Mesenchymal stem cell (in vitro differentiated cells and primary cell): ENCODE data around the gene CHD1L.
"Not testable (repeated sequence)": the region's sequence is repeated elsewhere in the genome, so short reads cannot be mapped to it uniquely, and the experiment has no call there.

Experiments used
- DNase-seq: peaks from one replicate; pipeline ENCODE4 v3.0.0-alpha.2; 2013
- H2AFZ ChIP-seq: one replicate; pipeline ENCODE4 v1.6.1; 2013; ENCODE audit warnings: low read depth, mild to moderate bottlenecking, control low read depth, inconsistent platforms, low read length, moderate library complexity
- H2AK5ac ChIP-seq: 2 replicates; pipeline ENCODE4 v1.6.1; 2013; ENCODE audit warnings: low read length, moderate library complexity, mild to moderate bottlenecking, inconsistent platforms; ENCODE audit not compliant: severe bottlenecking
- H2BK120ac ChIP-seq: one replicate; pipeline ENCODE4 v1.6.1; 2013; ENCODE audit warnings: low read depth, mild to moderate bottlenecking, inconsistent platforms, low read length, moderate library complexity
- H2BK12ac ChIP-seq, 2 experiments: one replicate each; pipeline ENCODE4 v1.6.1; 2013; ENCODE audit warnings: inconsistent platforms in 2 of 2, low read length in 2 of 2, mild to moderate bottlenecking in 2 of 2, moderate library complexity in 2 of 2, control low read depth in 1 of 2
- H2BK15ac ChIP-seq: one replicate; pipeline ENCODE4 v1.6.1; 2013; ENCODE audit warnings: mild to moderate bottlenecking, low read depth, inconsistent platforms; ENCODE audit not compliant: poor library complexity, severe bottlenecking
- H2BK5ac ChIP-seq: 2 replicates; pipeline ENCODE4 v1.6.1; 2013; ENCODE audit warnings: low read depth, mild to moderate bottlenecking, low read length, control low read depth, inconsistent platforms; ENCODE audit not compliant: poor library complexity, severe bottlenecking
- H3K14ac ChIP-seq, 2 experiments: one replicate each; pipeline ENCODE4 v1.6.1; 2013; ENCODE audit warnings: inconsistent platforms in 2 of 2, low read length in 2 of 2, control low read depth in 1 of 2, mild to moderate bottlenecking in 1 of 2, moderate library complexity in 1 of 2
- H3K18ac ChIP-seq, 2 experiments: one replicate each; pipeline ENCODE4 v1.6.1; 2013; ENCODE audit warnings: inconsistent platforms in 2 of 2, low read length in 2 of 2, control low read depth in 1 of 2, low read depth in 1 of 2, mild to moderate bottlenecking in 1 of 2
- H3K23ac ChIP-seq, 2 experiments: one replicate each; pipeline ENCODE4 v1.6.1; 2013; ENCODE audit warnings: inconsistent platforms in 2 of 2, low read length in 2 of 2, mild to moderate bottlenecking in 2 of 2, moderate library complexity in 2 of 2, control low read depth in 1 of 2
- H3K27ac ChIP-seq: 2 replicates; pipeline ENCODE4 v1.5.1; 2013; ENCODE audit warnings: mild to moderate bottlenecking, moderate library complexity, low read length, control low read depth, inconsistent platforms; ENCODE audit not compliant: poor library complexity, severe bottlenecking
- H3K27me3 ChIP-seq, 2 experiments: 2 replicates each; pipeline versions ENCODE4 v1.6.1 to v1.7.0; 2013; ENCODE audit warnings: low read length in 2 of 2, mild to moderate bottlenecking in 2 of 2, moderate library complexity in 2 of 2, control low read depth in 1 of 2, inconsistent platforms in 1 of 2; ENCODE audit not compliant: control insufficient read depth in 1 of 2, insufficient read depth in 1 of 2
- H3K36me3 ChIP-seq, 2 experiments: 2 replicates each; pipeline versions ENCODE4 v1.6.1 to v1.7.0; 2013; ENCODE audit warnings: low read length in 2 of 2, control low read depth in 1 of 2, inconsistent platforms in 1 of 2, low read depth in 1 of 2, mild to moderate bottlenecking in 1 of 2; ENCODE audit not compliant: insufficient read depth in 2 of 2, control insufficient read depth in 1 of 2
- H3K4ac ChIP-seq, 2 experiments: one replicate each; pipeline ENCODE4 v1.6.1; 2013; ENCODE audit warnings: inconsistent platforms in 2 of 2, low read length in 2 of 2, mild to moderate bottlenecking in 2 of 2, moderate library complexity in 2 of 2, control low read depth in 1 of 2, low read depth in 1 of 2
- H3K4me1 ChIP-seq: 2 replicates; pipeline ENCODE4 v1.6.1; 2013; ENCODE audit warnings: low read depth, low read length, control low read depth; ENCODE audit not compliant: control insufficient read depth, insufficient read depth
- H3K4me2 ChIP-seq: 2 replicates; pipeline ENCODE4 v1.6.1; 2013; ENCODE audit warnings: low read length, mild to moderate bottlenecking, inconsistent platforms; ENCODE audit not compliant: poor library complexity, severe bottlenecking
- H3K4me3 ChIP-seq, 2 experiments: 2 replicates each; pipeline versions ENCODE4 v1.5.1 to v1.7.0; 2013; ENCODE audit warnings: low read length in 2 of 2, mild to moderate bottlenecking in 2 of 2, control low read depth in 1 of 2, low read depth in 1 of 2; ENCODE audit not compliant: insufficient read depth in 1 of 2
- H3K79me1 ChIP-seq: replicated peaks from 2 replicates; pipeline ENCODE4 v1.6.1; 2013; ENCODE audit warnings: mild to moderate bottlenecking, control low read depth, low read length, inconsistent platforms; ENCODE audit not compliant: poor library complexity, severe bottlenecking
- H3K9ac ChIP-seq: 2 replicates; pipeline ENCODE4 v1.7.0; 2013; ENCODE audit warnings: mild to moderate bottlenecking, low read length, moderate library complexity
- H3K9me3 ChIP-seq: 2 replicates; pipeline ENCODE4 v1.7.0; 2013; ENCODE audit warnings: mild to moderate bottlenecking, low read length; ENCODE audit not compliant: control insufficient read depth
- H4K8ac ChIP-seq: one replicate; pipeline ENCODE4 v1.6.1; 2013; ENCODE audit warnings: inconsistent platforms, mild to moderate bottlenecking, low read length, moderate library complexity
- H4K91ac ChIP-seq: one replicate; pipeline ENCODE4 v1.6.1; 2013; ENCODE audit warnings: mild to moderate bottlenecking, low read length, inconsistent platforms
- WGBS: methylation state at CpG from one replicate; pipeline ENCODE4 v1.1.7; 2013; ENCODE audit warnings: mixed read lengths; 5-methylcytosine and 5-hydroxymethylcytosine counted together

The CHD1L gene

DNA sequence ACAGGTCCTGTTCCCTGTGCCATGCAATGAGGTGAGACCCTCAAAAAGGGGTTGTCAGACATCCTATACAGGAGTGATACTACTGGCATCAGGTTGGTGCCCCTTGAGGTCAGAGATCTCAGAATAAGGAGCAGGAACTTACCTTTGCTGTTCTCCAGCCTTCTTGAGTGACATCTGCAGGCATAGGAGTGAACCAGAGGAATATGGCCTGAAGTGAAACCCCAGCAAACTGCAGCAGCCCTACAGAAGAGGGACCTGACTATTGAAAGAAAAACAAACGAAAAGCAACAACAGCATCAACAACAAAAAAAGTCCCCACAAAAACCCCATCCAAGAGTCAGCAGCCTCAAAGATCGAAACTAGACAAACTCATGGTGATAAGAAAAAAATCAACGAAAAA, 74.5 kb downstream of the CHD1L start:
- Histone ChIP-seq H3K14ac (no peak overlapping the region), H2BK120ac (no peak overlapping the region), H2BK15ac (no peak overlapping the region), H2BK12ac (no peak overlapping the region), H2AFZ (no peak overlapping the region), H2BK5ac (no peak overlapping the region), H3K4me1 (no peaks in the 10 kb centered on the region), H3K27ac (no peak overlapping the region), H3K27me3 (no peaks in the 10 kb centered on the region), H3K79me1 (no peaks in the 10 kb centered on the region), H3K23ac (no peak overlapping the region), H4K8ac (no peak overlapping the region), H4K91ac (no peak overlapping the region), H3K4ac (no peak overlapping the region), H2AK5ac (no peak overlapping the region), H3K36me3 (no peaks in the 10 kb centered on the region), H3K9me3 (peaks cover 25% of the 10 kb centered on the region), H3K9ac (no peak overlapping the region), H3K18ac (no peak overlapping the region), H3K4me2 (no peak overlapping the region), H3K4me3 (no peak overlapping the region)
- WGBS: 70% methylated on average over 3 of the region's 3 CpGs
- no peak for DNase-seq

DNA sequence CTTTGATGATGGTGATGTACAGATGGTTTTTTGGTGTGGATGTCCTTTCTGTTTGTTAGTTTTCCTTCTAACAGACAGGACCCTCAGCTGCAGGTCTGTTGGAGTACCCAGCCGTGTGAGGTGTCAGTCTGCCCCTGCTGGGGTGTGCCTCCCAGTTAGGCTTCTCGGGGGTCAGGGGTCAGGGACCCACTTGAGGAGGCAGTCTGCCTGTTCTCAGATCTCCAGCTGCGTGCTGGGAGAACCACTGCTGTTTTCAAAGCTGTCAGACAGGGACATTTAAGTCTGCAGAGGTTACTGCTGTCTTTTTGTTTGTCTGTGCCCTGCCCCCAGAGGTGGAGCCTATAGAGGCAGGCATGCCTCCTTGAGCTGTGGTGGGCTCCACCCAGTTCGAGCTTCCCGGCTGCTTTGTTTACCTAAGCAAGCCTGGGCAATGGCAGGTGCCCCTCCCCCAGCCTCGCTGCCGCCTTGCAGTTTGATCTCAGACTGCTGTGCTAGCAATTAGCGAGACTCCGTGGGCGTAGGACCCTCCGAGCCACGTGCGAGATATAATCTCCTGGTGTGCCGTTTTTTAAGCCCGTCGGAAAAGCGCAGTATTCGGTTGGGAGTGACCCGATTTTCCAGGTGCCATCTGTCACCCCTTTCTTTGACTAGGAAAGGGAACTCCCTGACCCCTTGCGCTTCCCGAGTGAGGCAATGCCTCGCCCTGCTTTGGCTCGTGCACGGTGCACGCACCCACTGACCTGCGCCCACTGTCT, 84.6 kb downstream of the CHD1L start:
- not testable (repeated sequence) for H3K9me3 ChIP-seq, H2AK5ac ChIP-seq, DNase-seq, H3K27me3 ChIP-seq, H2BK5ac ChIP-seq, H3K9ac ChIP-seq, H2AFZ ChIP-seq, H3K4me3 ChIP-seq, H4K8ac ChIP-seq, H3K4me1 ChIP-seq, H2BK120ac ChIP-seq, H3K4me2 ChIP-seq, H3K79me1 ChIP-seq, H2BK12ac ChIP-seq, H4K91ac ChIP-seq, H3K4ac ChIP-seq, H2BK15ac ChIP-seq, H3K27ac ChIP-seq, H3K14ac ChIP-seq, H3K36me3 ChIP-seq, H3K18ac ChIP-seq, H3K23ac ChIP-seq
- WGBS: 48% methylated on average over 14 of the region's 26 CpGs

GRCh38 chr1:147334292-147334691, 91.8 kb downstream of the CHD1L start:
- Histone ChIP-seq H3K4ac (no peak overlapping the region), H2BK15ac (no peak overlapping the region), H3K4me1 (no peaks in the 10 kb centered on the region), H2BK12ac (no peak overlapping the region), H4K91ac (no peak overlapping the region), H3K4me3 (no peak overlapping the region), H3K27ac (no peak overlapping the region), H3K9me3 (no peaks in the 10 kb centered on the region), H3K9ac (no peak overlapping the region), H2BK120ac (no peak overlapping the region), H2AFZ (no peak overlapping the region), H3K18ac (no peak overlapping the region), H3K79me1 (no peaks in the 10 kb centered on the region), H2AK5ac (no peak overlapping the region), H3K36me3 (no peaks in the 10 kb centered on the region), H3K14ac (no peak overlapping the region), H2BK5ac (no peak overlapping the region), H3K23ac (no peak overlapping the region), H3K27me3 (no peaks in the 10 kb centered on the region), H4K8ac (no peak overlapping the region), H3K4me2 (no peak overlapping the region)
- WGBS: 76% methylated on average over 4 of the region's 5 CpGs
- DNase-seq: no peak

GRCh38 chr1:147336291-147336690, 93.8 kb downstream of the CHD1L start:
- no peak overlapping the region for H2BK120ac ChIP-seq
- no peaks in the 10 kb centered on the region for H3K36me3 ChIP-seq
- no peaks in the 10 kb centered on the region for H3K4me1 ChIP-seq
- H3K9me3 ChIP-seq: no peaks in the 10 kb centered on the region
- H2BK15ac ChIP-seq: no peak overlapping the region
- no peak for DNase-seq
- H3K79me1 ChIP-seq: no peaks in the 10 kb centered on the region
- H3K4me3 ChIP-seq: no peak overlapping the region
- no peaks in the 10 kb centered on the region for H3K27me3 ChIP-seq
- no peak overlapping the region for H4K8ac ChIP-seq
- no peak overlapping the region for H3K23ac ChIP-seq
- H3K4ac ChIP-seq: no peak overlapping the region
- H2AFZ ChIP-seq: no peak overlapping the region
- no peak overlapping the region for H2AK5ac ChIP-seq
- H3K14ac ChIP-seq: no peak overlapping the region
- H3K9ac ChIP-seq: no peak overlapping the region
- H3K18ac ChIP-seq: no peak overlapping the region
- no peak overlapping the region for H4K91ac ChIP-seq
- 59% methylated on average over 2 of the region's 2 CpGs for WGBS
- no peak overlapping the region for H2BK5ac ChIP-seq
- H3K4me2 ChIP-seq: no peak overlapping the region
- no peak overlapping the region for H2BK12ac ChIP-seq
- H3K27ac ChIP-seq: no peak overlapping the region
